OCI-LY1 (cell line): Measurements from ENCODE around the gene MXRA7.

ENCODE experiments used
- EZH2 ChIP-seq: fragments of 200-600 bp; sonication (generic), shearing (Covaris generic); IDR thresholded peaks from 2 replicates; pipeline ENCODE4 v1.8.0; 2017; ENCODE audit warnings: borderline replicate concordance, mixed run types, mild to moderate bottlenecking, antibody characterized with exemption, low read length, moderate library complexity, mixed read lengths
- TF ChIP-seq, protein P1 (sequence below): fragments of 200-600 bp; sonication (generic), shearing (Covaris generic); IDR thresholded peaks from 2 replicates; pipeline ENCODE4 v1.5.1; 2017; ENCODE audit warnings: mild to moderate bottlenecking, antibody characterized with exemption, low read length, moderate library complexity, mixed read lengths

DNA sequence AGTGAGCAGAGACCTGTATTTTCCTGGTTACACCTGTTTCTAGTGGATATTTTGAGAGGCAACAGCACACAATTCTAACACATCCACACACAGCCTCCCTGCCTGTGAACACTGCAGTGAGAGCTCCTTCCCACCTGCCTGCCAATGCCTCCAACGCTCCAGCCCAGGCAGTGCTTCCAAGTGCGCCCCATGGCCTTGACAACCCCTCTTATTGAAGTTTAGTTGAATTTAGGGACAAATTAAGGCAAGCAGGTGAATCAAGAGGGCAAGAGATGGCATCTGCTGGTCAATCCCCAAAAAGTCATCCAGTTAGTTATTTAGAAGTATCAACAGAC, 4.7 kb upstream of the MXRA7 start:
- TF ChIP-seq, protein P1, sequence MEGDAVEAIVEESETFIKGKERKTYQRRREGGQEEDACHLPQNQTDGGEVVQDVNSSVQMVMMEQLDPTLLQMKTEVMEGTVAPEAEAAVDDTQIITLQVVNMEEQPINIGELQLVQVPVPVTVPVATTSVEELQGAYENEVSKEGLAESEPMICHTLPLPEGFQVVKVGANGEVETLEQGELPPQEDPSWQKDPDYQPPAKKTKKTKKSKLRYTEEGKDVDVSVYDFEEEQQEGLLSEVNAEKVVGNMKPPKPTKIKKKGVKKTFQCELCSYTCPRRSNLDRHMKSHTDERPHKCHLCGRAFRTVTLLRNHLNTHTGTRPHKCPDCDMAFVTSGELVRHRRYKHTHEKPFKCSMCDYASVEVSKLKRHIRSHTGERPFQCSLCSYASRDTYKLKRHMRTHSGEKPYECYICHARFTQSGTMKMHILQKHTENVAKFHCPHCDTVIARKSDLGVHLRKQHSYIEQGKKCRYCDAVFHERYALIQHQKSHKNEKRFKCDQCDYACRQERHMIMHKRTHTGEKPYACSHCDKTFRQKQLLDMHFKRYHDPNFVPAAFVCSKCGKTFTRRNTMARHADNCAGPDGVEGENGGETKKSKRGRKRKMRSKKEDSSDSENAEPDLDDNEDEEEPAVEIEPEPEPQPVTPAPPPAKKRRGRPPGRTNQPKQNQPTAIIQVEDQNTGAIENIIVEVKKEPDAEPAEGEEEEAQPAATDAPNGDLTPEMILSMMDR, result no peak
- no peak for TF ChIP-seq EZH2
